Measurements from ENCODE around the gene CLDN22.

DNA sequence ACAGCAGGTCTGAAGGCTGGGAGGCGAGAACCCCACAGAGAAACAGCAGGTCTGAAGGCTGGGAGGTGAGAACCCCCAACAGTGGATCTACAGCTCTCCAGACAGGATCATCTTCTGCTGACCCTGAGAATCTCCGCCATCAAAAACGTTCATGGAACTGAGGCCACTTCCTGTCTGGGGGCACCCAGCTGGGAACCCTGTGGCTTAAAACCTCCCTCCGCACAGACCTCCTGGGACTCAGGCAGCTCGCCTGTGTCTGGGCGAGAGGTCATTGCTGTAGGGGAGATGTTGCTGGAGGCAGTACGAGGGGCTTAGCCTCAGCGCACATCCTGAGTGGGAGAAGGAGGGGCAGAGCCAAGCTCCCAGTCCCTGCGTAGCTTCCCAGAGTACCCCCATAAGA, 17.3 kb upstream of the CLDN22 start:
- TF ChIP-seq KDM1A (IDR thresholded peaks at IDR 0.05; ENCODE audit: low read depth) = no peak
- TF ChIP-seq, protein P1, sequence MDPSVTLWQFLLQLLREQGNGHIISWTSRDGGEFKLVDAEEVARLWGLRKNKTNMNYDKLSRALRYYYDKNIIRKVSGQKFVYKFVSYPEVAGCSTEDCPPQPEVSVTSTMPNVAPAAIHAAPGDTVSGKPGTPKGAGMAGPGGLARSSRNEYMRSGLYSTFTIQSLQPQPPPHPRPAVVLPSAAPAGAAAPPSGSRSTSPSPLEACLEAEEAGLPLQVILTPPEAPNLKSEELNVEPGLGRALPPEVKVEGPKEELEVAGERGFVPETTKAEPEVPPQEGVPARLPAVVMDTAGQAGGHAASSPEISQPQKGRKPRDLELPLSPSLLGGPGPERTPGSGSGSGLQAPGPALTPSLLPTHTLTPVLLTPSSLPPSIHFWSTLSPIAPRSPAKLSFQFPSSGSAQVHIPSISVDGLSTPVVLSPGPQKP (IDR thresholded peaks at IDR 0.05; ENCODE audit: low read depth, low read length) = no peak
- no peak for TF ChIP-seq NPAS2 (CRISPR knock-in tag; IDR thresholded peaks at IDR 0.05; ENCODE audit: borderline replicate concordance)
